Common myeloid progenitor, CD34-positive (primary cell): ENCODE data around the gene TFAP2E.

Experiments
- CTCF ChIA-PET: fragments of 350-600 bp; sonication (Branson Sonifier 250); formaldehyde crosslinking; loops from one replicate; lab custom pipeline; 2021; ENCODE audit warnings: antibody characterized with exemption; lab: Charles Lee
- POLR2A ChIA-PET: fragments of 350-600 bp; sonication (Branson Sonifier 250); formaldehyde crosslinking; loops from one replicate; lab custom pipeline; 2021; ENCODE audit warnings: antibody characterized with exemption; lab: Charles Lee
- DNase-seq, 3 donors: peaks; one replicate each; pipeline versions ENCODE4 v3.0.0 to v3.0.0-alpha.2; 2013
- H3K27ac ChIP-seq, 2 experiments: 1 replicate in 1 of 2; 2 replicates in 1 of 2; pipeline ENCODE4 v1.7.0; 2013; ENCODE audit warnings: inconsistent platforms in 2 of 2, low read length in 2 of 2, mild to moderate bottlenecking in 2 of 2, low read depth in 1 of 2, moderate library complexity in 1 of 2; ENCODE audit not compliant: severe bottlenecking in 2 of 2, insufficient read depth in 1 of 2, poor library complexity in 1 of 2
- H3K27me3 ChIP-seq, 5 experiments: replicated peaks in 2 of 5; 1 replicate in 3 of 5; 2 replicates in 2 of 5; pipeline versions ENCODE4 v1.6.1 to v1.7.0; 2013; ENCODE audit warnings: low read length in 4 of 5, mild to moderate bottlenecking in 2 of 5, moderate library complexity in 2 of 5, inconsistent platforms in 1 of 5; ENCODE audit not compliant: insufficient read depth in 5 of 5, control insufficient read depth in 4 of 5
- H3K36me3 ChIP-seq, 4 experiments: 1 replicate in 2 of 4; 2 replicates in 2 of 4; pipeline versions ENCODE4 v1.6.1 to v1.7.0; 2013; ENCODE audit warnings: low read length in 3 of 4, control low read depth in 1 of 4, mild to moderate bottlenecking in 1 of 4; ENCODE audit not compliant: control insufficient read depth in 4 of 4, insufficient read depth in 4 of 4
- H3K4me1 ChIP-seq, 4 experiments: 1 replicate in 3 of 4; 2 replicates in 1 of 4; pipeline versions ENCODE4 v1.6.1 to v1.7.1; 2013; ENCODE audit warnings: low read length in 3 of 4, mild to moderate bottlenecking in 3 of 4, control low read depth in 1 of 4, inconsistent platforms in 1 of 4, moderate library complexity in 1 of 4; ENCODE audit not compliant: control insufficient read depth in 4 of 4, insufficient read depth in 4 of 4; ENCODE audit errors: control extremely low read depth in 1 of 4
- H3K4me3 ChIP-seq, 7 experiments: 1 replicate in 4 of 7; 2 replicates in 3 of 7; pipeline versions ENCODE4 v1.5.1 to v1.7.0; 2013; ENCODE audit warnings: mild to moderate bottlenecking in 7 of 7, low read length in 6 of 7, moderate library complexity in 6 of 7, inconsistent platforms in 2 of 7, low read depth in 2 of 7, control low read depth in 1 of 7; ENCODE audit not compliant: insufficient read depth in 4 of 7, control insufficient read depth in 1 of 7; ENCODE audit errors: extremely low read depth in 1 of 7
- H3K9me3 ChIP-seq, 5 experiments: 1 replicate in 4 of 5; 2 replicates in 1 of 5; pipeline versions ENCODE4 v1.6.1 to v1.7.1; 2013; ENCODE audit warnings: low read length in 4 of 5, mild to moderate bottlenecking in 2 of 5, inconsistent platforms in 1 of 5, low read depth in 1 of 5, moderate library complexity in 1 of 5; ENCODE audit not compliant: control insufficient read depth in 4 of 5, insufficient read depth in 2 of 5; ENCODE audit errors: control extremely low read depth in 1 of 5
- WGBS: methylation state at CpG from one replicate; pipeline ENCODE4 v1.1.5; 2013; ENCODE audit not compliant: insufficient coverage; 5-methylcytosine and 5-hydroxymethylcytosine counted together

The TFAP2E gene

GRCh38 chr1:35571263-35571662 is 1.9 kb upstream of the TFAP2E start:
- Histone ChIP-seq H3K4me1 (peaks cover 3 to 28% (median 23%) of the 10 kb centered on the region in 4 experiments), H3K36me3 (peaks cover 0 to 26% (median 7%) of the 10 kb centered on the region in 4 experiments), H3K9me3 (no peaks in the 10 kb centered on the region), H3K27me3 (peaks cover 0 to 6% (median 0%) of the 10 kb centered on the region in 5 experiments), H3K27ac (no peak overlapping the region), H3K4me3 (no peak overlapping the region)
- WGBS = 96% methylated on average over 5 of the region's 8 CpGs
- DNase-seq = no peak
- ChIA-PET CTCF (interaction anchor here (0.6 to 5.6 kb wide), 8 partner anchors 11 to 893 kb away, joined by 3 to 43 read pairs (median 3); partner anchors contain the start of gene MRPS15), POLR2A (no interaction called here)

GRCh38 chr1:35572296-35572695 is 818 bp upstream of the TFAP2E start:
- peaks cover 3 to 37% (median 32%) of the 10 kb centered on the region in 4 experiments for H3K4me1 ChIP-seq
- ChIA-PET CTCF (interaction anchor here (0.8 to 5.6 kb wide), 10 partner anchors 10 to 165 kb away, joined by 3 to 43 read pairs (median 4); no protein-coding TSS in a partner anchor), POLR2A (no interaction called here)
- peaks cover 0 to 6% (median 0%) of the 10 kb centered on the region in 5 experiments for H3K27me3 ChIP-seq
- DNase-seq = no peak
- no peaks in the 10 kb centered on the region for H3K9me3 ChIP-seq
- H3K36me3 ChIP-seq = peaks cover 0 to 16% (median 2%) of the 10 kb centered on the region in 4 experiments
- H3K27ac ChIP-seq = no peak overlapping the region
- WGBS = 100% methylated on average over 2 of the region's 2 CpGs
- H3K4me3 ChIP-seq = no peak overlapping the region

GRCh38 chr1:35574125-35574654 is 1.1 kb downstream of the TFAP2E start:
- 97% methylated on average over 48 of the region's 48 CpGs for WGBS

GRCh38 chr1:35574655-35575415 is 1.7 kb downstream of the TFAP2E start:
- Histone ChIP-seq H3K27ac (no peak overlapping the region), H3K4me1 (peaks cover 3 to 51% (median 47%) of the 10 kb centered on the region in 4 experiments), H3K9me3 (no peaks in the 10 kb centered on the region), H3K27me3 (peaks cover 0 to 6% (median 0%) of the 10 kb centered on the region in 5 experiments), H3K36me3 (peaks cover 0 to 6% (median 1%) of the 10 kb centered on the region in 4 experiments), H3K4me3 (no peak overlapping the region)
- POLR2A ChIA-PET = interaction anchor here (0.6 kb wide), 1 partner anchor 72 kb away, joined by 4 read pairs; no protein-coding TSS in a partner anchor
- CTCF ChIA-PET = interaction anchor here (5.6 kb wide), 1 partner anchor 152 kb away, joined by 43 read pairs; no protein-coding TSS in a partner anchor
- whole genome bisulfite sequencing = 85% methylated on average over 28 of the region's 30 CpGs
- no peak for DNase-seq

More at GRCh38 chr1:35574125-35574654, 1.1 kb downstream of the TFAP2E start:
- no peaks in the 10 kb centered on the region for H3K9me3 ChIP-seq
- no peak overlapping the region for H3K27ac ChIP-seq
- CTCF ChIA-PET = interaction anchor here (5.6 kb wide), 1 partner anchor 152 kb away, joined by 43 read pairs; no protein-coding TSS in a partner anchor
- no peak for DNase-seq
- H3K36me3 ChIP-seq = peaks cover 0 to 6% (median 1%) of the 10 kb centered on the region in 4 experiments
- POLR2A ChIA-PET = interaction anchor here (0.6 kb wide), 1 partner anchor 72 kb away, joined by 4 read pairs; no protein-coding TSS in a partner anchor
- H3K27me3 ChIP-seq = peaks cover 0 to 6% (median 0%) of the 10 kb centered on the region in 5 experiments
- H3K4me3 ChIP-seq = no peak overlapping the region
- peaks cover 3 to 51% (median 47%) of the 10 kb centered on the region in 4 experiments for H3K4me1 ChIP-seq

GRCh38 chr1:35575416-35575958 is 2.4 kb downstream of the TFAP2E start:
- Histone ChIP-seq H3K9me3 (no peaks in the 10 kb centered on the region), H3K4me3 (peak overlapping the region in 1 of 7 experiments; percentile 69), H3K4me1 (peaks cover 3 to 51% (median 47%) of the 10 kb centered on the region in 4 experiments), H3K27ac (no peak overlapping the region), H3K27me3 (peaks cover 0 to 6% (median 0%) of the 10 kb centered on the region in 5 experiments), H3K36me3 (peaks cover 0 to 6% (median 1%) of the 10 kb centered on the region in 4 experiments)
- whole genome bisulfite sequencing = 83% methylated on average over 4 of the region's 5 CpGs
- ChIA-PET POLR2A (no interaction called here), CTCF (interaction anchor here (1.3 kb wide), 1 partner anchor 8 kb away, joined by 7 read pairs; no protein-coding TSS in a partner anchor)
- no peak for DNase-seq

GRCh38 chr1:35576061-35576765 is 3.1 kb downstream of the TFAP2E start:
- peaks cover 0 to 6% (median 1%) of the 10 kb centered on the region in 4 experiments for H3K36me3 ChIP-seq
- H3K27ac ChIP-seq = no peak overlapping the region
- peaks cover 3 to 51% (median 47%) of the 10 kb centered on the region in 4 experiments for H3K4me1 ChIP-seq
- H3K4me3 ChIP-seq = peak overlapping the region in 5 of 7 experiments; percentile 11 to 82 (median 67)
- CTCF ChIA-PET = interaction anchor here (1.3 kb wide), 1 partner anchor 9 kb away, joined by 7 read pairs; no protein-coding TSS in a partner anchor
- DNase-seq = no peak
- 58% methylated on average over 9 of the region's 10 CpGs for WGBS
- H3K9me3 ChIP-seq = no peaks in the 10 kb centered on the region
- POLR2A ChIA-PET = no interaction called here
- H3K27me3 ChIP-seq = peaks cover 0 to 6% (median 0%) of the 10 kb centered on the region in 5 experiments
